Hepatocyte (in vitro differentiated cells): ENCODE measurements around the gene XXYLT1. TPM values are rescaled to one million over a fixed set of nuclear protein-coding genes. Genes with fewer than 3 reads are reported as not detected.

Experiments
- DNase-seq: peaks from one replicate; pipeline ENCODE4 v3.0.0-alpha.2; 2016; ENCODE audit warnings: low spot score
- H2AFZ ChIP-seq: fragments of 200-600 bp; sonication (generic); 2 replicates; pipeline ENCODE4 v1.6.0; 2016; ENCODE audit warnings: antibody characterized with exemption, mild to moderate bottlenecking
- H3K27ac ChIP-seq: fragments of 200-600 bp; sonication (generic); 2 replicates; pipeline ENCODE4 v1.5.1; 2016; ENCODE audit warnings: mild to moderate bottlenecking
- H3K27me3 ChIP-seq: fragments of 200-600 bp; sonication (generic); 2 replicates; pipeline ENCODE4 v1.6.1; 2016
- H3K36me3 ChIP-seq: fragments of 200-600 bp; sonication (generic); replicated peaks from 2 replicates; pipeline ENCODE4 v1.5.1; 2016; ENCODE audit warnings: low read depth; ENCODE audit not compliant: insufficient read depth
- H3K4me1 ChIP-seq: fragments of 200-600 bp; sonication (generic); 2 replicates; pipeline ENCODE4 v1.5.1; 2016; ENCODE audit warnings: mild to moderate bottlenecking, moderate library complexity; ENCODE audit not compliant: insufficient read depth
- H3K4me2 ChIP-seq: fragments of 200-600 bp; sonication (generic); 2 replicates; pipeline ENCODE4 v1.6.0; 2016
- H3K4me3 ChIP-seq: fragments of 200-600 bp; sonication (generic); 2 replicates; pipeline ENCODE4 v1.5.1; 2016; ENCODE audit warnings: mild to moderate bottlenecking
- H3K79me2 ChIP-seq: fragments of 200-600 bp; sonication (generic); 2 replicates; pipeline ENCODE4 v1.6.0; 2017; ENCODE audit warnings: mild to moderate bottlenecking
- H3K9me2 ChIP-seq: fragments of 200-600 bp; sonication (generic); replicated peaks from 2 replicates; pipeline ENCODE4 v1.6.0; 2017; ENCODE audit warnings: mild to moderate bottlenecking; ENCODE audit not compliant: insufficient read depth
- H3K9me3 ChIP-seq: fragments of 200-600 bp; sonication (generic); 2 replicates; pipeline ENCODE4 v1.5.1; 2016; ENCODE audit warnings: low read depth, mild to moderate bottlenecking
- H4K20me1 ChIP-seq: fragments of 200-600 bp; sonication (generic); 2 replicates; pipeline ENCODE4 v1.6.0; 2016; ENCODE audit warnings: mild to moderate bottlenecking; ENCODE audit not compliant: insufficient read depth, poor library complexity, severe bottlenecking
- EZH2 ChIP-seq: fragments of 200-600 bp; sonication (generic); IDR thresholded peaks from 2 replicates; pipeline ENCODE4 v1.6.1; 2016; ENCODE audit warnings: antibody characterized with exemption, mild to moderate bottlenecking, borderline replicate concordance
- EZH2phosphoT487 ChIP-seq: fragments of 200-600 bp; sonication (generic); IDR thresholded peaks from one replicate; pipeline ENCODE4 v1.6.1; 2018; ENCODE audit warnings: antibody characterized with exemption, mild to moderate bottlenecking, low read depth, moderate library complexity; ENCODE audit not compliant: unreplicated experiment, severe bottlenecking
- WGBS: methylation state at CpG from one replicate; pipeline ENCODE4 v1.1.6; 2016; ENCODE audit warnings: low lambda C conversion rate; ENCODE audit errors: missing lambda C conversion rate; 5-methylcytosine and 5-hydroxymethylcytosine counted together
- polyA plus RNA-seq: library from polyadenylated mRNA; unstranded; fragments of >200 nt; fragmentation: Nextera tagmentation; extraction: Ambion mirVana; gene quantifications from 2 replicates; pipeline ENCODE4 v1.2.1, GENCODE V29; 2016
- total RNA-seq: library from RNA; depleted of rRNA; stranded (reverse); fragments of >200 nt; gene quantifications from 2 replicates; pipeline ENCODE4 v1.2.3, GENCODE V29; 2014
- TF ChIP-seq, protein P1 (sequence below): fragments of 200-600 bp; sonication (generic); IDR thresholded peaks from 2 replicates; pipeline ENCODE4 v1.5.1; 2016; ENCODE audit warnings: antibody characterized with exemption, mild to moderate bottlenecking; ENCODE audit not compliant: poor library complexity

Gene XXYLT1
- total and polyA plus RNA-seq, 2 experiments from 2014 or later, result 20.9 to 25.6 TPM

DNA sequence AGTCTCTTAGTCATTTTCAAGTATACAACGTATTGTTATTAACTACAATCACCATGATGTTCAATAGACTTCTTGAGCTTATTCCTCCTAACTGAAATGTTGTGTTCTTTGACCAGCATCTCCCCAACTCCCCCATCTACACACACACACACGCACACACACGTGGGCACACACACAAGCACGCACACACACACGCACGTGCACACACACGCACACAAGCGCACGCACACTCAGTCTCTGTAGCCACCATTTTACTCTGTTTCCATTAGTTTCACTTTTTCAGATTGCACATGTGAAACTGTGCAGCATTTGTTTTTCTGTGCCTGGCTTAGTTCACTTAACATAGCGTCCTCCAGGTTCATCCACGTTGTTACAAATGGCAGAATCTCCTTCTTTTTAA, 247.0 kb downstream of the XXYLT1 start:
- Histone ChIP-seq H3K79me2 (no peaks in the 10 kb centered on the region), H2AFZ (no peak overlapping the region)
- whole genome bisulfite sequencing, result 90% methylated on average over 11 of the region's 11 CpGs

DNA sequence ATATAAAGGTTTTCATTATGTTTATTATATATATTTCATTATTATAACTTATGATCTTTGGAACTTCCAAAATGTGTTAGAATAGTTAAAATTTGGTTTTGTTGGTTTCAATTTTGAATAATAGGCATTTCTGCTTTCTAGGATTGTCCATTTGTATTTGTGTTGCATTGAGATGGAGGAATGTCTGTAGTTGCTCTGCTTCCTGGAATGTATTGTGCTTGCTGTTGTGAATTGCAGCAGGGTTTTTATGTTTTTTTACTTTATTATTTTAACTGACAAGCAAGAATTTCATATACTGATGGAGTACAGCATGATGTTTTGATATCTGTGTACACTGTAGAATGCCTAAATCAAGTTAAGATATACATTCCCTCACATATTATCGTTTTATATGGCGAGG, 247.4 kb downstream of the XXYLT1 start:
- WGBS, result 42% methylated on average over 2 of the region's 2 CpGs
- Histone ChIP-seq H3K36me3 (no peaks in the 10 kb centered on the region), H3K4me2 (no peak overlapping the region), H4K20me1 (no peaks in the 10 kb centered on the region), H3K9me3 (no peaks in the 10 kb centered on the region), H3K4me1 (no peaks in the 10 kb centered on the region), H3K4me3 (no peak overlapping the region), H3K27ac (no peak overlapping the region), H2AFZ (no peak overlapping the region), H3K79me2 (no peaks in the 10 kb centered on the region), H3K27me3 (no peaks in the 10 kb centered on the region), H3K9me2 (no peaks in the 10 kb centered on the region)
- TF ChIP-seq EZH2, result no peak
- no peak for TF ChIP-seq EZH2phosphoT487
- TF ChIP-seq, protein P1, sequence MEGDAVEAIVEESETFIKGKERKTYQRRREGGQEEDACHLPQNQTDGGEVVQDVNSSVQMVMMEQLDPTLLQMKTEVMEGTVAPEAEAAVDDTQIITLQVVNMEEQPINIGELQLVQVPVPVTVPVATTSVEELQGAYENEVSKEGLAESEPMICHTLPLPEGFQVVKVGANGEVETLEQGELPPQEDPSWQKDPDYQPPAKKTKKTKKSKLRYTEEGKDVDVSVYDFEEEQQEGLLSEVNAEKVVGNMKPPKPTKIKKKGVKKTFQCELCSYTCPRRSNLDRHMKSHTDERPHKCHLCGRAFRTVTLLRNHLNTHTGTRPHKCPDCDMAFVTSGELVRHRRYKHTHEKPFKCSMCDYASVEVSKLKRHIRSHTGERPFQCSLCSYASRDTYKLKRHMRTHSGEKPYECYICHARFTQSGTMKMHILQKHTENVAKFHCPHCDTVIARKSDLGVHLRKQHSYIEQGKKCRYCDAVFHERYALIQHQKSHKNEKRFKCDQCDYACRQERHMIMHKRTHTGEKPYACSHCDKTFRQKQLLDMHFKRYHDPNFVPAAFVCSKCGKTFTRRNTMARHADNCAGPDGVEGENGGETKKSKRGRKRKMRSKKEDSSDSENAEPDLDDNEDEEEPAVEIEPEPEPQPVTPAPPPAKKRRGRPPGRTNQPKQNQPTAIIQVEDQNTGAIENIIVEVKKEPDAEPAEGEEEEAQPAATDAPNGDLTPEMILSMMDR, result no peak
- DNase-seq, result no peak

More for the DNA sequence above, 247.0 kb downstream of the XXYLT1 start:
- Histone ChIP-seq H3K9me3 (no peaks in the 10 kb centered on the region), H3K4me3 (no peak overlapping the region), H3K27me3 (no peaks in the 10 kb centered on the region), H3K4me2 (no peak overlapping the region), H3K27ac (no peak overlapping the region), H4K20me1 (no peaks in the 10 kb centered on the region), H3K4me1 (no peaks in the 10 kb centered on the region), H3K9me2 (no peaks in the 10 kb centered on the region), H3K36me3 (no peaks in the 10 kb centered on the region)
- TF ChIP-seq EZH2, result no peak
- TF ChIP-seq EZH2phosphoT487, result no peak
- no peak for DNase-seq

DNA sequence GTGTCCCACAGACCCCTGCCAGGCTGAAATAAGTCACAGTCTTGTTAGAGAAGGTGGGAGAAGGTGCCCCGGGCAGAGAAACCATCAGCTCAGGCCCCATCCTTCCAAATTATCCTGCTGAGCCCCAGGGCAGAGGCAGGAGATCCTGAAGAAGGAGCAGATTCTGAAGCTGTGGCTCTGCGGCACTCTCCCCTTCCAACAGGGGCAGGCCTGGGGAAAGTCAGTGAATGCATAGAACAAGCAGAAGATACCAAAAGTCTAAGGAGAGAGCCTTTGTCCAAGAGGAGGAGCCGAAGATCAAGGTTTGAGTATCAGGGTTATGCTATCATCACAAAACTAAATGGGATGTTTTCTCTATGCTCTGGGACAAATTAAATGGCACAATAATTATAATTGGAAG, 249.3 kb downstream of the XXYLT1 start:
- no peaks in the 10 kb centered on the region for H4K20me1 ChIP-seq
- no peak overlapping the region for H3K4me3 ChIP-seq
- no peak for DNase-seq
- no peaks in the 10 kb centered on the region for H3K4me1 ChIP-seq
- no peaks in the 10 kb centered on the region for H3K79me2 ChIP-seq
- WGBS, result 85% methylated on average over 3 of the region's 3 CpGs
- no peak overlapping the region for H2AFZ ChIP-seq
- no peak overlapping the region for H3K27ac ChIP-seq
- no peaks in the 10 kb centered on the region for H3K9me2 ChIP-seq
- no peaks in the 10 kb centered on the region for H3K27me3 ChIP-seq
- no peaks in the 10 kb centered on the region for H3K9me3 ChIP-seq
- no peak overlapping the region for H3K4me2 ChIP-seq
- H3K36me3 ChIP-seq, result no peaks in the 10 kb centered on the region
- no peak for TF ChIP-seq EZH2
- no peak for TF ChIP-seq EZH2phosphoT487
- TF ChIP-seq, protein P1, result no peak

DNA sequence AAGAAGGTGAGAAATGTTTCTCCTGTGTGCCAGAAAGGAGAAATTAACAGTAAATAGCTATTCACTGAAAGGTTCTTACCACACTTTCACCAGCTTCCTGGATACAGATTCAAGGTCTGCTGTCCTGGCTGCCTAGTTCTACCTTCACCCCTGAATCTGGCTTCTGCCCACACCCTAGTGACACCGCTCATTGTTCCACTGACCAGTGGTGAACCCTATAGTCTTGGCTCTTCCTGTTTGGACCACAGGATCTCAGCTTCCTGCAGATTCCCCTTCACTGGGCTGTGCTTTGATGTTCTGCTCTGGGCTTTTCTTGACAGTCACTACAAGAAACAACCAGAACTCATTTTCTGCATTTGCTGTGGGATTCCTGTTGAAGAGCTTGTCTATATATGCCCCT, 250.0 kb downstream of the XXYLT1 start:
- Histone ChIP-seq H3K36me3 (no peaks in the 10 kb centered on the region), H3K9me3 (no peaks in the 10 kb centered on the region), H3K4me1 (no peaks in the 10 kb centered on the region), H3K4me3 (no peak overlapping the region), H3K27me3 (no peaks in the 10 kb centered on the region), H3K4me2 (no peak overlapping the region), H3K79me2 (no peaks in the 10 kb centered on the region), H2AFZ (no peak overlapping the region), H4K20me1 (no peaks in the 10 kb centered on the region), H3K27ac (no peak overlapping the region), H3K9me2 (no peaks in the 10 kb centered on the region)
- no peak for DNase-seq
- TF ChIP-seq EZH2, result no peak
- TF ChIP-seq, protein P1, result no peak
- no peak for TF ChIP-seq EZH2phosphoT487
- 100% methylated on average over 1 of the region's 1 CpG for WGBS
